GM12892 (cell line): ENCODE results near the gene SMARCA2.

Experiments
- DNase-seq: peaks from one replicate; pipeline ENCODE4 v3.0.0; 2011; ENCODE audit not compliant: insufficient read length
- FAIRE-seq: peaks from 2 replicates; lab custom pipeline; 2011; peaks lifted over from hg19 to GRCh38; lab: Jason Lieb, UNC
- POLR2A ChIP-seq: IDR thresholded peaks from 2 replicates; pipeline ENCODE4 v1.6.1; 2011; ENCODE audit warnings: low read depth, low read length, control low read depth
- POLR2AphosphoS5 ChIP-seq: IDR thresholded peaks from 2 replicates; pipeline ENCODE4 v1.6.1; 2011; ENCODE audit warnings: low read depth, low read length, control low read depth
- TAF1 ChIP-seq: IDR thresholded peaks from 2 replicates; pipeline ENCODE4 v1.6.1; 2011; ENCODE audit warnings: low read depth, mild to moderate bottlenecking, control low read depth, low read length, borderline replicate concordance

Gene SMARCA2

DNA sequence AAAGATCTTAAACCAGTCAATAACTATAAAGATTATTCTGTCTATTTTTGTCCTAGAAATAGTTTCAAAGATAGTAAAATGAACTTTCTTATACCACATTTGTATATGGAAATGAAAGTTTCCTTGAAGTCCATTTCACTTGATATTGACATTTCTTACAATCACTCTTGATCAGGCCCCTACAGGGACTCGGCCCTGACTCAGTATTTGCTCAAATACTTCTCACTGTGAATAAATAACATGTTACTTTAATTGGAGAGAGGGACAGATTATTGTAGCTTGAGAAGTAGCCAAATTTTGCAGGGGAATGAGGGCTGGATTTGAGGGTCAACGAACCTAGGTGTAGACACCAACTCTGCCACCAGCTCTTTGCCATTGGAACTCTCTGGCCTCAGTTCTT lies 25.6 kb upstream of the SMARCA2 start:
- TF ChIP-seq TAF1, result no peak
- TF ChIP-seq POLR2A, result no peak
- no peak for TF ChIP-seq POLR2AphosphoS5
- DNase-seq (no peak), FAIRE-seq (no peak)

DNA sequence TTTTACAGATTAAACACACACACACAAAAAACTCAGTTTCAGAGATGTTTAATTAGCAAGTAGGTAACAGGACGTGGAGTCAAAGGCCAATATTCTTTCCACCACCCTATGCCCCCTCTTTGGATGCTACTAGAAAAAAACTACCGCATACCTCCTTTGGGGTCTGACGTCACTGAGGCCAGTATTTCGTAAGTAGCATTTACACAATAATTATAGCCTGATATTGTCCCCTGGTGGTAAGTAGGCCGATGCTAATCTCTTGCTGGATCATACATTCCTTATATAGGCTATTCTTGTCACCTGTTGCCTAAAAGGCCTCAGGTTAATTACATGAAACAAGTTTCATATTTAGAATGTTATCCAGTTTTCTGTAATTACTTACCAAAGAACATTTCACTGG lies 21.0 kb upstream of the SMARCA2 start:
- FAIRE-seq (no peak), DNase-seq (no peak)
- TF ChIP-seq POLR2AphosphoS5 (no peak), POLR2A (no peak)

DNA sequence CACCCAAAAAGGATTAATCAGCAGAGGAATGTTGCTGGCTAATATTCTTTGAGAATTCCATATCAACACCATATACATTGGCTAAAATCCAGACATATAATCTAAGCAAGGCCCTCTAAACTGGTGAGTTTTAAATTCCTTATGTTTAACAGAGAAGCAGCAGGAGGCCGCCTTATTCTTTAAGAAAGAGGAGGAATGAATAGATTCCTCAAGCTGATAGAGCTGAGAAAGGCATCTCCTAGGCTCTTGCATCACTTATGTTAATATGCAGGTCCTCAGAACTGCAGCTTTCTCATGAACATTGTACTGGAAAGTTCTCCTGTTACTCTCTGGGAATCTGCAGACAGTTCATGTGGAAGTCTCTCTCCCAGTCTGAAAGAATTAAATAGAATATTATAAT lies 20.1 kb upstream of the SMARCA2 start:
- DNase-seq, result no peak
- no peak for TF ChIP-seq POLR2A
- no peak for TF ChIP-seq POLR2AphosphoS5
- no peak for TF ChIP-seq TAF1
- no peak for FAIRE-seq

DNA sequence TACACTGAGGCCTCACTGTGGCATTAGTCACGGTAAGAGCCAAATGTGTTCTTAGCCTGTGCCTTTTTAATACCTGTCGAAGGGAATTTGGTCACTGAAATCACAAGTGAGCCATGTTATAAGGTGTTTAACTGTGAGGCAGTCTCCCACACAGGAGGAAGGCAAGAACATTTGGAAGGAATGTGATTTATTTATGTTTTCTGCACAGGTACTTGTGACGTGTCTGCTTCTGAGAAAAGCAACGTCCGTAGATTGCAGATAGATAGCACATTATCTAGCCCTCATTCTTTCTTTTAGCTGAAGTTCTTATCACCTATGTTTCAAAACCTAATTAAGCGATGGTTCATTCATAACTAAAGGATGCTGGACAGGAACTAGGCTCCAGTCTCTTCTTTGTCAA lies 19.0 kb upstream of the SMARCA2 start:
- DNase-seq, result no peak
- FAIRE-seq, result no peak
- TF ChIP-seq POLR2A (no peak), TAF1 (no peak), POLR2AphosphoS5 (no peak)

DNA sequence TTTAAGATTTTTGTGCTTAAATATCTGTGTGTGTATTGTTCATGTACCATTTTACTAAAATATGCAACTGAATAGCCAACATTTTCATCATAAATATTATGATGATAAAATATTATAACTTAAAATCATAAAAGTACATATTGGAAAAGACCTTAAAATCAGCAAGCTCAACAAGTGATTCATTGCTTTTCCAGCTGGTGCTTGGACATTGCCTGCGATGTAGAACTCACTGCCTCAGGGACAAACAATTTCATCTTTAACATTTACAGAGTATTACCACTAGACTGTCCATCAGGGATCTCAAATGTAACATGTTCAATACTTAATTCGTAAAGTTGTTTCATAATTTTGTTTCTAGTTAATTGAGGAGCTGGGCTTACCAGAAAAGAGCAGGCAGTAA lies 17.5 kb upstream of the SMARCA2 start:
- TF ChIP-seq TAF1 (no peak), POLR2AphosphoS5 (no peak), POLR2A (no peak)
- DNase-seq, result no peak
- no peak for FAIRE-seq

DNA sequence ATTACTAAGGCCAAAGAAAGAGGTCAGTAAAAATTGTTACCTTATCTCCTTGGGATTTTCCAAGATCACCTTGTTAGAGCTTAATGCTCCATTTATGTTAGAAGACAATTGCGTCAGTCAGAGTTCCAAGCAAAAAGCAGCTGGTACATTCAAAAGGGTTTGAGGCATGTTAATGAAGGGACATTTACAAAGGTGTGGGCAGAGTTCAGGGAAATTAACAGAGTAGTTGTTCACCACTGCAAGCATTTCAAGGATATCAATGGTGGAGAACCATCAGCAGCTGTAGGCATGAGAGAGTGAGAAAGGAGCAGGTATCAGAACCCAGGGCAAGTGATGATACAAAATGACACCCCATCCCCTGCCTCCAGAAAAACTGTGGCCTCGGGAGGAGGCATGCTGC lies 17.0 kb upstream of the SMARCA2 start:
- FAIRE-seq (no peak), DNase-seq (no peak)
- no peak for TF ChIP-seq POLR2A
- TF ChIP-seq POLR2AphosphoS5, result no peak
- no peak for TF ChIP-seq TAF1

DNA sequence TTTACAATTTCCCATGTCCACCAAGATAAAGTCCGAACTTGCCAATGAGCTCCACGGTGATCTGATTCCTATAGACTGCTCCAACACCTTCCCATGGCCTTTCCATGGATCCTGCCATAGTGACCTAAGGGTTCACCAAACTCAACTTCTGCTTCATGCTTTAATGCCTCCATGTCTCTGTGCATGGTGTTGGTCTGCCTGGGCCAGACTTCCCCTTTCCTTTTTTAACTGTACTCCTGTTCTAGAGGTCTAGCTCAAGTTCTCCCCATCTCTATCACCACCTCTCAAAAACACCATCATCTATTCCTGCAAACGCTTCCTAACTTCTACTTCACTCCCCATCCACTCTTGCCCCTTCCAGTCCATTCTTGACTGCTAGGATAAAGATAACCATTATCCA lies 14.8 kb upstream of the SMARCA2 start:
- FAIRE-seq (no peak), DNase-seq (no peak)
- no peak for TF ChIP-seq POLR2A
- TF ChIP-seq TAF1, result no peak
- no peak for TF ChIP-seq POLR2AphosphoS5

DNA sequence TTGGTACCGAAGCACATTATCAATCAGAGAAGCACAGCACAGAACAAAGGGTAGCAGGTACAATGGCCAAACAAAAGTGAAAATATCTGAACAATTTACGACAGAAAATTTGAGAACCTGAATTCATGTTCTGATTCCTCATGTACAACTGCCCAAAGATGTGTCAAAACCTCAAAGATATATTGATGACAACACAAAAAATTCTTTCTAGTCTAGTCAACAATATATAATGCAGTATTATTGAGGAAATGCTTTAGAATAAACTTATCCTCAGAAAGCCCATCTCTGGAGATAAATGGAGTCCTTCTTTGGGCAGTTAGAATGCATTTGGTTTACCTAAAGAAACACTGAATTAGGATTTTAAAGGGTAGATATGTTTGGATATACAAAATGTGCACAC lies 6.8 kb upstream of the SMARCA2 start:
- TF ChIP-seq POLR2AphosphoS5 (no peak), POLR2A (no peak), TAF1 (no peak)
- FAIRE-seq (no peak), DNase-seq (no peak)

DNA sequence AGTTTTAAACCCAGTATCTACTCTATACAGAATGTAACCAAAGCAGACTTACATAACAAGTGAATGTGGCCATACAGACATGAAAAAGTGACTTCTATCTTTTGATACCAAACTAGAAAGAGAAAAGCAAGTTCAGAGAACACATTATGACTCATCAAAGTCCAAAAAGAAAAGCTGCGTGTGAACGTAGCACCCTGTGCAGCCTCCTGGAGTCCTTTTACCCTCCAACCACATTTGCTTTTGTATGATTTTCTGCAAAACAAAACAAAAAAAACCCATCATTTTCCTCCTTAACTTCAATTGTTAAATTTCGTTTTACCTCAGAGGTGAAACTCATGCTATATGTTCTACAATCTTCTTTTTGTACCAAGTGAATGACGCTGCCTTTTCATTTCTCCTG lies 2.8 kb upstream of the SMARCA2 start:
- no peak for TF ChIP-seq POLR2AphosphoS5
- no peak for TF ChIP-seq POLR2A
- no peak for TF ChIP-seq TAF1
- DNase-seq, result no peak
- FAIRE-seq, result peak; percentile 94

DNA sequence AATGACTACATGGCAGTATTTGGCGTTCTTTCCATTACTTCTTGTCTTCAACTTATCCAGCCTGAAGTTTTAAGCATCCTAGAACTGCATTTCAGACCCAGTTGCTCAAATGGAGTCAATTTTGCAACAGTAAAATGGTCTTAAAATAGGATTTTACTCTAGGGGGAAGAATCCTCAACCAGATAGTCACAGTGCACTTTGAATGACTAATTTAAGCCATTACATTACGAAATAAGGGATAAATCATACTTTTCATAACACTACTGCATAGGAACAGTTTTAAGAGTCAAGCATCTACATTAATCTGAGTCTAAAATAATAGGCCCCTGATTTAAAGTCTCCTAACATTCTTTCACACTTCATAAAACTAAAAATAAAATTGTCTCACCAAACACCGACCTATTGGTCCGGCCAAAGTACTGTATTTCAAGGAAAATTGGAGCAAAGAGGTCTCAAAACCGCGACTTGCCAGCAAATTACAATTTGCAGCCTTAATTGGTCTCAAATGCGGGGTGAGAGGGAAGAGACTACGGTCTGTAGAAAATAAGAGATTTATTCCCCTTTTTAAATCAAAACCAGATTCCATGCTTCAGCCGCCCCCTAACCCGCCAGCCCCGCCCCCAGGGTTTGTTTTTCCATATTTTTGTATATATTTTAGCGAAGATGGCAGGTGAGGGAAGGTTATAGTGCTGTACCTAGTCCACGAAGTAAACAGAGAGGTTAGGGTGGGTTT lies 1.2 kb upstream of the SMARCA2 start:
- no peak for TF ChIP-seq POLR2AphosphoS5
- no peak for TF ChIP-seq TAF1
- TF ChIP-seq POLR2A, result no peak
- DNase-seq, result no peak
- peak; percentile 17 for FAIRE-seq

DNA sequence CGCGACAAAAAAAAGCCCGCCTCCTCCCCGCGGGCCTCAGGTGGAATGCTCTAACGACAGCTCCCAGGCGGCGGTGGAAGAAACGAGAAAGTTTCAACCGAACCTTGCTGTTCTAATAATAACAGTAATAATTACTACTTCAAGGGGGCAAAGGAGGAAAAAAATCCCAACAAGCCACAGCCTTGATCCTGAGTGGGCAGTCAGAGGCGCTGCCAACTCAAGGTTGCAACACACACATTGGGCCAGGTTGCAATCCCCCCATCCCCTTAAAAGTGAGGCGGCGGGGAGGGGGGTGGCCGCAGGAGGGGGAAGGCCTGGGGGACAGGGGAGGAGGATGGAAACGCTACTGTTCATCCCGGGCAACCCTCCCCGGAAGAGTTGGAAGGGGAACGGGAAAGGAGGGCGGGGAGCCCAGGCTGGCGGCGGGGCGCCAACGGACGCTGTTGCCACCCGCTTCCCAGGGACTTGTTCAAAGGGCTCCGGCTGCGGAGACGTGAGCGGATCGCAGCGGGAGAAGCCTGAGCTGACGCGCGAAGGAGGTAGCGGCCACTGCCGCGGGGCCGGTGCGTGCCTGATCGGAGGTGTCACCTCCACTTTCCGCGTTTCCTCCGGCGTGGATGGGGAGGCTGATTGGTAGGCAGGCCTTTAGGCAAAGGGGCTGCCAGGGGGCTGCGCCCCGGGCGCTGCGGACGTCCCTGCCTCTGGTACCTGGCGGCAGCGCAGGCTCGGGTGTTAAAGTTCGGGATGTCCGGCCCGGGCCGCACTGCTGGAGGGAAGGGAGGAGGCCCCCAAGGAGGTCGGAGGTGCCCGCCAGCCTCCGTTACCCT lies 647 bp downstream of the SMARCA2 start:
- FAIRE-seq, result no peak
- DNase-seq, result peak; percentile 27
- TF ChIP-seq TAF1, result 0 out of 2 replicates have a peak, but pooled peaks have one; percentile 30
- no peak; the same call in 1 of the 2 replicates for TF ChIP-seq POLR2A
- peak; percentile 68 for TF ChIP-seq POLR2AphosphoS5

DNA sequence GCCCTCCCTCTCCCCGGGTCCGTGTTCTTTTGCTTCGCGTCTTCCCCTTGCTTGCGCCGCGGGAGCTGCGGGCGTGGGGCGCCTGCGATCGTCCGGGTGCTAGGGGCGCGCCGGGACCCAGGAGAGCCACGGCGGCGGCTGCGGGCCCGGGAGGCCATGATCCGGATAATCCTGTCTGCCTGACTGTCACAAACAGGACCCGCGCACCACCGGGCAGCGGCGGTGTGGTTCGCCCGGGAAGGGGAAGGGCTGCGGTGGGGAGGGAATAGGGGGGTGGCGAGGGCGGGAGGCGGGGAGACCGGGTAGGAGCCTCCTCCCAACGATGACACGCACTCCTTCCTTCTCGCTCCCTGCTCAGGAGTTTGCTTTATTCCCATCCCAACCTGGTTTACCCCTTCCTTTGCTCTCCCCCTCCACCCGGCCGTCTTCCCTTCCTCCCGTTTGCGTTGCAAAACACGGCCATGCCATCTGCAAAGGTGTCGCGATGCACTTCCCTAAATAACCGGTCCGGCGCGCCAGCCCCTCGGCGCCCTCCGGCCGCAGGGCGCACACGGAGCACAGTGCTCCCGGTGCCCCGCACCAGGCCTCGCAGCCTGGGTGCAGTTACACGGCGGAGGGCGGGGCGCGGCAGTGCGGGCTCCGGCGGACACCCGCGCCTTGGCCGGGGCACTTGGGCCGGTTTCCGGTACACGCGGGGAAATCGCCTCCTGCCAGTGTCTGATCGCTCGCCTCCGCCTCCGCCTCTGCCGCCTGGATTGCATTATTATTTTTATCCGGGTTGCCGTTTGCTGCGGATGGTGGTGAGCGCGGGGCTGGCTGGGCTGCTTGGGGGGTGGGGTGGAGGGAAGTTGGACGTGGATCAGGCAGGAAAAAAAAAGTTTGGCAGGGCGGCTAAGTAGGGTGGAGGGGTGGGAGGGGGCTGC lies 1.5 kb downstream of the SMARCA2 start:
- FAIRE-seq, result peak; percentile 70
- DNase-seq, result peak; percentile 39
- 0 out of 2 replicates have a peak, but pooled peaks have one; percentile 47 for TF ChIP-seq POLR2AphosphoS5
- no peak; the same call in 1 of the 2 replicates for TF ChIP-seq POLR2A
- no peak for TF ChIP-seq TAF1
